ENCODE results near the gene EFEMP1. TPM values are rescaled to one million over a fixed set of nuclear protein-coding genes. Genes with fewer than 3 reads are reported as not detected.

Gene EFEMP1
- polyA plus RNA-seq, 1 of the 3 experiments (the other 2 are of a cell fraction), result 1,015 TPM

GRCh38 chr2:55843096-55843993, 80.2 kb downstream of the EFEMP1 start:
- no peak overlapping the region for H3K9ac ChIP-seq
- no peak overlapping the region for H3K4me3 ChIP-seq (ENCODE audit: low read depth in 2 of 2, low read length in 1 of 2)
- no peaks in the 10 kb centered on the region for H3K27me3 ChIP-seq (ENCODE audit: insufficient read depth)
- WGBS (ENCODE audit: low lambda C conversion rate), result 45% methylated on average over 6 of the region's 6 CpGs
- ChIA-PET CTCF (no interaction called here), POLR2A (no interaction called here)
- no peak overlapping the region for H3K4me2 ChIP-seq
- no peak for DNase-seq
- peak overlapping the region; percentile 56; the same call in 1 of the 2 replicates for H2AFZ ChIP-seq (ENCODE audit: low read depth)
- no peak for TF ChIP-seq NFIC (IDR thresholded peaks at IDR 0.05; ENCODE audit: borderline replicate concordance)
- TF ChIP-seq IRF3 (IDR thresholded peaks at IDR 0.05; ENCODE audit: low read depth, low read length), result no peak
- no peak for TF ChIP-seq JUND (IDR thresholded peaks at IDR 0.05)
- no peak for TF ChIP-seq ZBTB33 (IDR thresholded peaks at IDR 0.05; ENCODE audit: borderline replicate concordance, low read depth)
- no peak for TF ChIP-seq USF2 (IDR thresholded peaks at IDR 0.05; ENCODE audit: borderline replicate concordance, low read depth, low read length)
- TF ChIP-seq FOSL2 (IDR thresholded peaks at IDR 0.05; ENCODE audit: borderline replicate concordance, low read depth), result no peak
- TF ChIP-seq CHD2 (IDR thresholded peaks at IDR 0.05; ENCODE audit: low read length, partially characterized antibody), result no peak
- TF ChIP-seq RCOR1 (IDR thresholded peaks at IDR 0.05; ENCODE audit: low read length), result no peak
- TF ChIP-seq GABPA (IDR thresholded peaks at IDR 0.05; ENCODE audit: low read depth), result no peak
- TF ChIP-seq SIN3A (IDR thresholded peaks at IDR 0.05; ENCODE audit: borderline replicate concordance, low read depth, low read length), result no peak
- no peak for TF ChIP-seq PBX3 (IDR thresholded peaks at IDR 0.05)
- peaks cover 11% of the 10 kb centered on the region for H3F3A ChIP-seq (replicated peaks; ENCODE audit: insufficient read depth)
- 0 out of 4 replicates have a peak, but pooled peaks cover 0 to 4% of the 10 kb centered on the region in 2 experiments for H3K4me1 ChIP-seq (ENCODE audit: control insufficient read depth in 1 of 2, insufficient read depth in 2 of 2, low read depth in 1 of 2, low read length in 1 of 2)
- H4K20me1 ChIP-seq (ENCODE audit: insufficient read depth), result no peaks in the 10 kb centered on the region
- no peaks in the 10 kb centered on the region for H3K36me3 ChIP-seq (replicated peaks in 1 of 2; ENCODE audit: control insufficient read depth in 1 of 2, insufficient read depth in 2 of 2, low read length in 1 of 2)
- H3K9me2 ChIP-seq, result no peaks in the 10 kb centered on the region
- no peaks in the 10 kb centered on the region for H3K9me3 ChIP-seq
- peak overlapping the region in 1 of 2 experiments; percentile 31; a peak in 1 of 4 replicates for H3K27ac ChIP-seq (ENCODE audit: low read depth in 2 of 2, low read length in 1 of 2)
- no peaks in the 10 kb centered on the region for H3K79me2 ChIP-seq (ENCODE audit: insufficient read depth)

Data from SK-N-SH (cell line).